8988T (cell line): ENCODE measurements around the gene AMBRA1.
A peak's percentile ranks its signal among the peaks of the same experiment; 100 is the strongest.

Experiments used
- DNase-seq: peaks from one replicate; pipeline ENCODE4 v3.0.0; 2011

Gene AMBRA1

DNA sequence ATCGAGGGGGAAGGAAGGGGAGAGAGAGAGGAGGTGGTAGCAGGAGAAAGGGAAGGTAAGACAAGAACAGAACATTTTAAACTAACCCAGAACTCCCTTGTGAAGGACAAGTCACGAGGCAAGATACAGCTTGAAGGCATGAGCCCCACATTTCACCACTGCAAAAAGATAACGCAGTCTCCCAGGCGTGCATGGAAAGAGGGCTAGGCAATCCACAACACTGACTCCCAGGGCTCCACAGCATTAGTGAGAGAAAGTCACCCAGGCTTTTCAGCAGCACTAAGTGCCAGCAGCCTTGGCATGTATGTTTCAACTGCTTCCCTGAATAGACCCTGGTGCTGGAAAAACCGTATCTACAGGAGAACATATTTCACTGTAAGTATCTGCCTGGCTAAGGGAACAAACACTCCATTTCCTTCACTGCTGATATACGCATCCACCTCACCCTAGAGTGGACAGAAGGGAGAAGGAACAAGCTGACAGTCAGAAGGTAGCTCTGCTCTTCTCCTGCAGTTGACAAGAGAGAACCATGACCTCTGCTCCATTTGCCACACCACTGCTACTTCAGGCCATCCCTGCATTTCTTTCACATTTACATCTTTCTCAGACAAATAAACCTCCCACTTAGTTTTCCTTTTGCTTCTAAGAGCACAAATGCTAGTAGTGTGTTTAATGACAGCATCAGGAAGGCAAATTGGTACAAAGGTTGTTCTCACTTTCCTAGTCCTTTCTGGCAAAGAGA, 87.9 kb downstream of the AMBRA1 start:
- no peak for DNase-seq

DNA sequence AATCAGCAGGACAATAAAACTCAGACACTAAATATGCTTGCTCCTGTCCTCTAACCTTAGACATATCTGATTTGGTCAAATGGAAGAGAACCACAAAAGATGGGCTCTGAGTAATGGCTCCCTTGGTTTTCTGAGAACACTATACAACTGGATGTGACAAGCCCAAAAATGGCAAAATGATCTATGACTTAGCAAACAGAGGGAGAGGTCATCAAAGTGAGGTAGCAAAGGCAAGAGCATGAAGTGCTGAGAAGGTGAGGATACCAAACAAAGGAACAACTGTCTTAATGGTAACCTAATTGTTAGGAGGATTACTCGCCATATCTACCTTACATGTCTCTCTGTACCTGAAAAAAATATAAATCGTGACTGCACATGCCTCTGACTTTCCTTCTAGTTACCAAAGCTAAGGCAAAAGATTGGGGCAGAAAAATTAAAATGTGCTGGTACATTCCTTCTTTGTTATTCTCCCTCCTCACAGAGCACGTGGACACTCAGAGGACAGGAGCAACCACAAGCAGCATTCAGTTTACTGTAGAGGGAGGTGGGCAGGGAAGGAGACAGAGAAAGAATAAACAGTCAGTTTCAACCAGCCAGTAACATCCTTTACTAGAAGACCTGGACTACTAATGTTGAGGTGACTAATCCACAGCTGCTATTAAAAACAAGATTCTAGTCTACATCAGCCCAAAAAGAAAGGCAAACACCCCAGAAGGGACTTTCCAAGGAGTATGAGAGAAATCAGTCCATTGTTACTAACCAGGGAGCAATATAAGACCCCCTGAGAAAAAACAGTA, 88.8 kb downstream of the AMBRA1 start:
- DNase-seq, result no peak

DNA sequence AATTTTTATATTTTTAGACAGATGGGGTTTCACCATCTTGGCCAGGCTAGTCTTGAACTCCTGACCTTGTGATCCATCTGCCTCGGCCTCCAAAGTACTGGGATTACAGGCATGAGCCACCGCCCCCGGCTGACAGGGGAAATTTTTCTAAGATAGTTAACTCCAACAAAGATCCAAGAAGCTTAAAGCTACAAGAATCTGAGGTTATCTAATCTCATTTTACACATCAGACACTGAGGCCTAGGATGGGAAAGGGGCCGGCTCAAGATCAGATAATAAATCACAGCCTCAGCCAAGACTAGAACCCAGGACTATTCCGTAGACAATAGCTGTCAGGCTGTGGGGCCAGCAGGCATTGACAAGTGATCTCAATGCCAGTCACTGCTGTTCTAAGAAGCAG, 94.0 kb downstream of the AMBRA1 start:
- no peak for DNase-seq

DNA sequence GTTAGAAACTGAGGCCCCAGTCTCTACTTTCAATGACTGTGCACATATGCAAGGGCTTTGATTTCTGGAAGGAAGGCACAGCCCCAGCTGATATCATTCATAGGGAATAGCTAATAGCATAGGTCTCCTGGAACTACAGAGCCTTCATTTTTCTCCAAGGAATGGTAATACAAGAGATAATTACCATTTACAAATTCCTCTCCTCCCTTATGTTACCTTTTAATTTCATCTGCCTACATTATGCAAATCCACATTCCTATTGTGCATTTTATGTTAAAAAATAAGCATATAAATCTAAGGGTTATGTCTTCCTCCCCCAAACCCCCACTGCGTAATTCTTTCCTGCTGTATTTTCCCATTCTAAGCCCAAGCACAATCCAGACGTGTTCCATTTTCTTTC, 94.9 kb downstream of the AMBRA1 start:
- no peak for DNase-seq

DNA sequence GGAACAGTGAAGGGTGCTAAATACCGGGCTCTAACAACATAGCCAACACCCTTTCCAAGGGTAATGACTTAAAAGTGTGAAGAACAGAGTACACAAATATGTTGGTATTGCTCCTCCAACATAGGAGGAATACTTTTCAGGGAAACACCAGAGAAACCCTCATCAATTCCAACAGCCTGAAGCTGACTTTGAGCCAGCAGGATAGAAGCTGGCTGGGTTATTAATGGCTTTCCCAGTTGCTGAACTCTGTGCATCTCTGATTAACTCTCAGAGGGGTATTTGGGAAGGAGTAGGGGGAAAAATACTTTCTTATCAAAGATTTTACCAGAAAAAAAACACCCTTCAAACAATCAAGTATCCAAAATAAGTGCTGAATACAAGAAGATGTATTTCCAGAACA, 95.6 kb downstream of the AMBRA1 start:
- DNase-seq, result no peak

DNA sequence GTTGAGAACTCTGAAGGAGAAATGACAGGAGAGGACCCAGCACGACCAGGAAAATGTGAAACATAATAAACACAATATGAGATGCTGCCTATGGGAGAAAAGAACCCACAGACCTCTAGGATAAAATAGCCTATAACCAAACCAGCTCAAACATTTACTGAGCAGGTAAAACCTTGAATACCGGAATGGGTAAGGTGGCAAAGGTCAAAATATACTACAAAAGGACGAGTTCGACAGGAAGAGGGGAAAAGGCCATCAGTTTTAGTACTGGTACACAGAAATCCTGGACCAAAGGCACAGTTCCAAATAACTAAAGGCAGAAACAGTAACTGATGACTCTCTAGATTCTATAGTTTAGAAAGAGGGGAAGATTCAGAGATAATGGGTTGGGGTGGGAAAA, 96.3 kb downstream of the AMBRA1 start:
- no peak for DNase-seq

DNA sequence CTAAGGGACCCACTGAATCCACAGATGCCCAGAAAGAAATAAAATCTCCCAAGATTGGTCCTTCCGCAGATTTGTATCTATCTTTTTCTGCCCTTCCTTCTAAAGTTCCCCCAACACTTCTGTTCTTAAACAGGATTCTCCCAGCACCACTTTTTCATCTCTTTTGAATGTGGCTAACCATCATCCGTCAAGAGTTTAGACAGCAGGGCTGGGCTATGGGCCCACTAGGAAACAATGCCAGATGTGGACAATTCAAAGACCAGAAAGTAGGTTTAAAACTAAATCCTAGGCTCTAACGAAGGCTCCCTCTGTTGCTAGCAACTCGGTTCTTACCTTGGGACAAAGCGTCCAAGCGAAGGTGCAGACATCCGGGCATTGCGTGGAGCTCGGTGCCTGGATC, 100.0 kb downstream of the AMBRA1 start:
- DNase-seq, result no peak

DNA sequence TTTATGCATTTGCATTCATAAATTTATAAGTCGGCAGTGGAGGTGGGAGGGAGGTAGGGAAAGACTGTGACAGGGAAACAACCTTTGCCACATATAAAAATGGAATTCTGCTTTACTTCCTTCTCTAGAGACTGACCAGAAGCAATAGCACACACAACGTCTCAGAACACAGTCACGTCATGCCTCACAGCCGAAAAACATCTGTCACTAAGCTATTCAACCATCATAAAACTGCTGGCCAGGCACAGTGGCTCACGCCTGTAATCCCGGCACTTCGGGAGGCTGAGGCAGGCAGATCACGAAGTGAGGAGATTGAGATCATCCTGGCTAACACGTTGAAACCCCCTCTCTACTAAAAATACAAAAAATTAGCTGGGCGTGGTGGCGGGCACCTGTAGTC, 101.3 kb downstream of the AMBRA1 start:
- DNase-seq, result no peak

DNA sequence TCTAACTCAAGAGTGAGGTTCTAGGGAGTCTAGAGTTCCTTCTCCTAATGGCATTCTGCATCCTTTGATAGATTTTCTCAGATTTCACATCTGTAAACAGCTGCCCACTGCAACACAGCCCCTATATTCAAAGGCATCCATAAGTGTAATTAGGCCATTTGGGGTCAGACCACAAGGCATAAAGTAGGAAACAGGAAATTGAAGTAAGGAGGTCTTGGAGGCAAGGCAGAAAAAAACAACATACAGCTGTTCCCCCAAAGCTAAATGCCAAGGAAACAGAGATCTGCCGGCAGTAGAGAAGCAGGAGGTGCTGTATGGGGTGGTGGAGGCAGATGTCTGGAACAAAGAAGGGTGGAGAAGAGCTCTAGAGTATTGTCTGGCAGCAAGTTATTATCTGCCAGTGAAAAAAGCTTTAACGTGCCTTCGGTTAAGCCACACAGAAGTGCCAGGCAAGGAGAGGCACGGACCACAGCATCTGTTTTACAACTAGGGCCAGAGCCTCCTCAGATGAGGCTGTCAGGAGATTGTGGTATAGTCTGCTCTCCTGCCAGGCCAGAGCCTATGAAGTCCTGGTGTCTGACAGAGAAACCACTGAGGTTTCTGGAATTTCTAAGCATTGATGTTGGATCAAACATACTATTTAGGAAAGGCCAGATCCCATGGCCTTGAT, 102.0 kb downstream of the AMBRA1 start:
- no peak for DNase-seq

DNA sequence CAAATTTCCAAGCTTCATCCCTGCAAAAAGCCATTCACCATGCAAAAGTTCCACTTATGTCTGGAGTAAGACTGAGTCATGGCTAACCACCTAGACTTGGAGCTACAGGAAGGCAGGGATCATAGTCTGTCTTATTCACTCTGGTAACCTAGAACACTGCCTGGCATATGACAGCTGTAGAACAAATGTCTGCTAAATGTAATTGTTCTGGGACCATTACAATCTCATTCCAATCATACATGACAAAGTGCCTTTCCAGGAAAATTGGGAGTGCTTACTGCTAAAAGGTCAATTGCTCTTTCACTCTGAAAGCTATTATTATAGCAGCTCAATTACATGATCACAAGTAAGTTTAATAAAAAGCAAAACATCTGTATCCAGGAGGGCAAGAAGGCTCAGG, 103.2 kb downstream of the AMBRA1 start:
- DNase-seq, result no peak

DNA sequence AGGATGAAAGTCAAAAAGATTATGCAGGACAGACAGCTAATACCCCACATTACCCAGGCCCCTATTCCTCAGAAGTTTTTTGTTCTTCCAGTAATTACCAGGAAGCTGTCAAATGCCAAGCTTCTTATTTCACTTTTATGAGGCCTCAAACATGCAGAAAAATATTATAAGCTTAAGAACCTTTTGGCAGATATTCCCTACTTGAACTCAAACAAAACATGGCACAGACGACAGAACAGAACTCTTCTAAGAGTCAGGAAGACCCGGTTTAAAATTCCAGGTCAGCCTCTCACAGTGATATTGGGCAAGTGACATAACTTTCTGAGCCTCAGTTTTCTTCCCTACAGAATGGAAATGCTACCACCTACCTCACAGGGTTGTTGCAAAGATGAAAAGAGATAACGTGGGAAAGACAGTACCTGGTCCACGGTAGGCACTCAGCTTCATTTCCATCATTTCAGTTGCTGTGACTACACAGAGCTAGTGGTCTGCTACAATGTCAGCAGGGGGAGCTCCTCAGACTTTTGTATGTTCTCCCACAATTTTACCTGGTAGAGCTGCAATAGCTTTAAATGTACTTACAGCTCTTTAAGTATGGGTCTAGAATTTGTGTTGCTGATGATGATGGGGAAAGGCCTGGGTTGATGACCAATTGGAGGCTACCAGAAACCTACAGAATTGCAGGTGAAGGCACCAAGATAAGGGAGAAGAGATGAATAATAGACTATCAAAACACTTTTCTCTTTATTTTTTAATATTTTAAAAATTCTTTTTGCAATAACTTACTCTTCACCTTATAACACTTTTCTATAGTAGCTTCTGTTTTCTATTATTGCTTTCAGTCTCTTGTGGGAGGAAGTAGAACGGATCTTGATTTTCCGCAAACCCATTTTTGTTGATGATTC, 103.9 kb downstream of the AMBRA1 start:
- DNase-seq, result peak; percentile 28

DNA sequence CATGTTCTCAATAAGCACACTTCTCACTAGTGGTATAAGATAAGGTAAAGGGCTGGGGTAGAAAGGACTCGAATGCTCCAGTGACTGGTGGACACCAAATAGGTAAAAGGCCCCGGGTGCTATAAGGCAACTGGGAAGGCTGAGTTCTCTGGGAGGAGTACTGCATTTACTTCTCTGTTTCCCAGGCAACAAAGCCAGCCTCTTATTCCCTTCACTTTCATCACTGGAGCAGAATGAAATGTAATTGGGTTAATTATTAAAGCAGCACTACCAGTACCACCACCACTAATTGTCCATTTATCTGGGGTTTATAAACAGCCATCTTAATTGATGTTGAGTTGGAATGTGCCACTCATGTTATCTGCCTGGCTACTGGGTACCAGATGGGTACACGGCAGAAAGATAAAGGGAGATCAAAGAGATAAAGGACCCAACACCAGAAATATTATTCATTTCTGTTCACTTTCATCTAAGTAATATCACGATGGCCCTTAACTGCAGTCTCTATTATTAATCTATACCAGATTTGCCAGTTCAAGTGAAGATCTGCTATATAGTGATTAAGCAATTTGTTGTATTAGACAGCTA, 107.9 kb downstream of the AMBRA1 start:
- no peak for DNase-seq

DNA sequence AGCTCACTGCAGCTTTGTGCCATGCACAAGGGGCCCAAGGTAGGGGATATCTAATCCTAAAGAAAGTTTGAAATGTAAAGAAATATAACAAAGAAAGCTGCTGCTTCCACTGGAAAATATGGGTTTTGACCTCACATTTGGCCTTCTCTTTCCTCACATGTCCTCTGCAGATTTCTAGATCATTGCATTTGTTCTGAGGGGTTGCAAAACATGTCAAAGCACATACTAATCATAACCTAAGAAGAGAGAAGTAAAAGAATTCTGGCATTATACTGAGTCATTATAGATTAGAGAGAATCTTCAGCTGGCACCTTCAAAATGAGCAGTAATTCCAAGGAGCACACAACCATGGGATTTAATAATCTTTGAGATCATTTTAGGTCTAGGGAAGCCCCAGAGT, 109.7 kb downstream of the AMBRA1 start:
- no peak for DNase-seq

DNA sequence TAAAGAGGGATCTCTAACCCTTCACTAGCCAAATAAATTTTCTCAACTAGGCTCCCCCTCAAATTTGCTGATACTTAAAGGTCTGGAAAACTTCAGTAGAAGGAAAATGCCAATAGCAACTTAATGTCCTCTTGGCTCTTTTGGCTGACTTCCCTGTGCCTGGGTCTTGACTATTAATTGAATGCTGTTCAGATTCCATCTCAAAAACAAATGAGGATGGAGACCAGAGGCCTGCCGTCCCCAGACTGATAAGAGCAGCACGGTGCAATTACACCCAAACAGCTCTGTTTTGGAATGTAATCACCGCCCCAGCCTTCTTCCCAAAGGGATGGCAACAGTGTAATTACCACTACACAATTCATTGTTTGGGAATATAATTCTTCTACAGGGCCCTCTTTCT, 112.9 kb downstream of the AMBRA1 start:
- no peak for DNase-seq

DNA sequence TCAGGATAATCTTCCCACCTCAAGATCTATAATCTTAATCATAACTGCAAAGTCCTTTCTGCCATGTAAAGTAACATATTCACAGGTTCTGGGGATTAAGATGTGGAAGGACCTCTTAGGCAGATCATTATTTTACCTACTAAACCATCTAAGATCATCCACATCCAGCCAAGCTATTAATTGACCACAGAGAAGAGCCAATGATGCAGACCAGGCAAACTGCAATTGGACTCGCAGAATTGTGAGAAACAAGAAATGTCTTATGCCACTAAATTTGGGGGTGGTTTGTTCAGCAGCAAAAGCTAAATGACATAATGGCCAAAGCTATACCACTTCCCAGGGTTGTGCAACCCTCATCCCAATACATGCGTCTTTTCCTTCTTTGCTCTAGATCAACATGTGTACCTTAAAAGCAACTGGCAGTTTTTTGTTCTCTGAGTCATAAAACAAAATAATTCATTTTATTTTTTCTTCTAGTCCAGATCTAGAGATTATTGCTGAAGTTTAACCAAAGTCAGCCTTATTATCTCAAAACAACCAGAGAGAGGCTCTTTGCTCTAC, 113.6 kb downstream of the AMBRA1 start:
- DNase-seq, result no peak

DNA sequence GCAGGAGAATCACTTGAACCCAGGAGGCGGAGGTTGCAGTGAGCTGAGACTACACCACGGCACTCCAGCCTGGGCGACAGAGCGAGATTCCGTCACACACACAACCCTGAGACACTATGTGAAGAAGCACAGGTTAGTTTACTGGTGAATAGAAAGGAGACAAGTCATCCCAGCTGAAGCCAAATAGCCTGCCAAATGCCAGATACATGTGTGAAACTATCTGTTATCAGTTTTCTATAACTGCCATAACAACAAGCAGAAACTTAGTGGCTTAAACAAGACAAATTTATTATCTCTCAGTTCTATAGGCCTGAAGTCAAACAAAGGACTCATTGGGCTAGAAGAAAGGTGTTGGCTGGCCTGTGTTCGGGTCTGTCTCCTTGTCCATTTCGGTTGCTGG, 114.2 kb downstream of the AMBRA1 start:
- DNase-seq, result no peak

DNA sequence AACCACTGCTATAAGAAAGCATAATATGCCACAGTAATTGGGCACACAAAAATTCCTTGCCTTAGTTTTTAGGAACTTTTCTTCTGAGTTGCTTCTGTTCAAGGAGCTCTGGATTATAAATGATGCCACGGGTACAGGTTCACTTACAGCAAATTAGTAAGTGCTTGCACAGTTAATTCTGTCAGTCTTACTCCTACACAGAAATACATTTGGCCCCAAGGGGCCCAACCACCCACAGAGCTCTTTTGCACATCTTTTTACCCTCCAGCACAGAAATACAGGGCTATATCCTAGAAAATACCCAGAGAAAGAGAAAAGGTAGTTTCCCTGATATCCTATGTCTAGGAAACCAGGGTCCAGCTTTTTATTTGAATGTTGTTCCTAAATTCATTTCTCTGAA, 115.6 kb downstream of the AMBRA1 start:
- no peak for DNase-seq

DNA sequence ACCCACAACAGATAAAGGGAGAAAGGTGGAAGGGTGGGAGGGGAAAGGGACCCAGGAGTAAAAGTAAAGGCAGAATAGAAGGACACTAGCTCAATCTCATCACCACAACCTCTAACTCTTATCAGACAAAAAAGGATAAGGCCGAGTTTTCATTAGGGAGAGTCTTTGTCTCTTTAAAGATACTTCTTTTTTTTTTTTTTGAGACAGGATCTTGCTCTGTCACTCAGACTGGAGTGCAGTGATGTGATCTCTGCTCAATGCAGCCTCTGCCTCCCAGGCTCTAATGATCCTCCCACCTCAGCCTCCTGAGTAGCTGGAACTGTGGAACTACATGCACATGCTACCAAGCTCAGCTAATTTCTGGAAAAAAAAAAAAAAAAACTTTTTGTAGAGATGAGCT, 116.7 kb downstream of the AMBRA1 start:
- no peak for DNase-seq

DNA sequence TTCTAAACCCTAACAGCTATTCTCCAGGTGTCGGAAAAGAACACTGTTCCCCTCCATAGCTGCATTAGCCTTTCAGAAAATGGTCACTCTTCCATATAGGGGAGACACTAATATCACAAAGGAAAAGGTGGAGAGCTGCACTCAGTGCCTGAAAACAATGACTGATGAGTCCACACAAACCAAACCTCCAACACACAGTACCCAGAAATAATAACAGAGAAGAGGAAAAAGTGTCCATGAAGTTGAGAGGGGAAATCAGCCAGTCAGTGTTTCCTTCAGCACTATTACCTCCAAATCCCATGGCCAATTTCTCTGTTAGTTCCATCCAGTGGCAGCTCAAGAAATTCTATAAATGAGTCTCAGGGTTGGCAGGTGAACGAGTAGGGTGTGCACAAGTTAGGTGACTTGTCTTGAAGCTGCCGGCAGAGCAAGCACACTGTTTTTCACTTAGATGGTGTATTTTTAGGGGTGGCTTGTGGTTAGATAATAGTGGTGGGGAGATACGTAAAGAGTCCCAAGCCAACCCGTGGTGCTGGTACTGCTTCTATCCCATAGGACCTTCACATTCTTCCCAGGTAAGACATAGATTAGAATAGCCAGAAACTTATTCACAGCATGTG, 117.8 kb downstream of the AMBRA1 start:
- no peak for DNase-seq

DNA sequence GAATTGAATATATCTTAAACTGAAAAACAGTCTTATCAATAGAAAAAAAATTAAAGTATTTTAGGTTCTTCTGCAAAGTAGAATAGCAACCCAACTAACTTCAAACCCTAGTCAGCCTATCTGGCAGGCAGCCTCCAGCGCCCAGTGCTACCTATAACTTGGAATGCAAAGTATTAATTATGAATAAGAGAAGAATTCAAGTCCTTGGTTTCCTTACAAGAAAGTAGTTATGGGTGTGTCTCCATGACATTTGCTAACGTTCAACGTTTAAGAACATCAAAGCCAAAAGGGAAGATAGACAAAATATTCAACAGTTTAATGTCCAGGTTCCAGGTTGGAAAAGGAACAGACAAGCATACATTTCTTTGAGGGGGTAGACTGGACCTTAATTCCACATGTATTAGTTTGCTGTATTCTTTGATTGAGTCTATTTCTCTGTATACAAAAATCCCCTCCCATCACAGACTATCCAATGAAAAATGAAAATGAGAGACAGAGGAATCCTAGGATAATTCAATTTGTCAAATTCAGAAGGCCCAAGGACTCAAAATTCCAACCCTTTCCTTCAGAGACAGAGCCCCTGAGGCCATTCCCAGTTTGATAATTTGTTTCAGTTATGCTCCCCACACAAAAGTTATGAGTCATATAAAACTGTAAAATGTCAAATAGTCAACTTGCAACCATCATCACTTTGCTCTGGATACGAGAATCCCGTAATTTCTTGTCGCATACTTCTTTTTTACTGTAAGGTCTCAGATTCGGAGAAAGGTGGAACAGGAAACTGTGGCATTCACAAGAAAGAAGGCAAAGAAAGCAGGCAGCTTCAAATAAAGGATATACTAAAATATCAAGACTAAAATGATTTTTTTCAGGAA, 118.5 kb downstream of the AMBRA1 start:
- DNase-seq, result no peak

DNA sequence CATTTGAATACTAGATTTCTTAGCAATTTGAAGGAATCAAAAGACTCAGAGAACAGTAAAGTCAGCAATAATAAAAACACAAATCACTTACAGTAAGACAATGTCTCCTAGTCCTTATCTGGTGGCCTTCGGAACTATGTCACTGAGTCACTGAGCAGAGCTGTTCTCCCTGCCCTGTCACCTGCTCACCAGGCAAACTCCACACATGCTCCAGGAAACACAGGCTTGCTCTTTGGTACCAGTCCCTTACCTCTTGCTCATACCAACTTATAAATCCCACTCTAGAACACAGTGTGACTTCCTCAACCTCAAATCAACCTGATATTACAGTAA, 121.2 kb downstream of the AMBRA1 start:
- no peak for DNase-seq
